HCT116 (cell line): ENCODE data around the gene IL22RA2. TPM values are rescaled to one million over a fixed set of nuclear protein-coding genes. Genes with fewer than 3 reads are reported as not detected.
A peak's percentile ranks its signal among the peaks of the same experiment; 100 is the strongest.

Experiments used
- ATAC-seq: fragments of 200-7000 bp; cut with Tn5 transposase; 2 replicates; pipeline ENCODE4 v1.9.1; 2020; ENCODE audit warnings: mild to moderate bottlenecking, moderate library complexity
- BruUV-seq: library from RNA; stranded (reverse); fragments of 400-500 nt; replicated peaks from 2 replicates; lab custom pipeline; 2021; lab: Mats Ljungman, UMichigan
- CTCF ChIA-PET: fragments of 300-600 bp; sonication (Branson Sonifier 250); formaldehyde crosslinking; loops from one replicate; lab custom pipeline; 2021; ENCODE audit warnings: antibody characterized with exemption; lab: Charles Lee
- POLR2A ChIA-PET: fragments of 300-600, 350-600 bp; sonication (Branson Sonifier 250); formaldehyde crosslinking; loops from one replicate; lab custom pipeline; 2021; ENCODE audit warnings: antibody characterized with exemption; lab: Charles Lee
- RAD21 ChIA-PET, 2 experiments: fragments of 300-600 bp; sonication (Branson Sonifier 250); formaldehyde crosslinking; loops; one replicate each; lab custom pipeline; 2023; ENCODE audit warnings: low total read pairs in 2 of 2; ENCODE audit not compliant: uncharacterized antibody in 2 of 2, unreplicated experiment in 2 of 2, low non-redundant PET in 1 of 2; lab: Charles Lee
- DNase-seq: peaks from one replicate; pipeline ENCODE4 v3.0.0-alpha.2; 2010; ENCODE audit warnings: low read depth, low spot score
- H2AFZ ChIP-seq: fragments of 200-600 bp; shearing (Covaris generic), sonication (generic); 2 replicates; pipeline ENCODE4 v1.6.1; 2017; ENCODE audit warnings: low read depth, mixed run types, mixed read lengths, antibody characterized with exemption, low read length; ENCODE audit not compliant: poor library complexity, severe bottlenecking
- H3K27ac ChIP-seq: 2 replicates; pipeline ENCODE4 v1.5.1; 2012; ENCODE audit warnings: low read depth, low read length
- H3K27me3 ChIP-seq: fragments of 200-600 bp; sonication (generic); 2 replicates; pipeline ENCODE4 v1.6.1; 2016; ENCODE audit warnings: mixed run types, low read length, mixed read lengths; ENCODE audit not compliant: insufficient read depth
- H3K36me3 ChIP-seq, 2 experiments: fragments of 200-500 bp in 1 of 2; fragments of 200-600 bp in 1 of 2; sonication (Bioruptor generic) in 1 of 2; sonication (generic) in 1 of 2; 2 replicates each; pipeline versions ENCODE4 v1.5.1 to v1.6.1; 2014 to 2016; ENCODE audit warnings: low read length in 2 of 2, inconsistent platforms in 1 of 2, mixed read lengths in 1 of 2, mixed run types in 1 of 2; ENCODE audit not compliant: insufficient read depth in 2 of 2, control insufficient read depth in 1 of 2
- H3K4me1 ChIP-seq, 2 experiments: fragments of 200-600 bp in 1 of 2; sonication (generic) in 1 of 2; 2 replicates each; pipeline versions ENCODE4 v1.5.1 to v1.6.1; 2012 to 2017; ENCODE audit warnings: low read length in 2 of 2, inconsistent platforms in 1 of 2, mild to moderate bottlenecking in 1 of 2, mixed read lengths in 1 of 2, mixed run types in 1 of 2, moderate library complexity in 1 of 2; ENCODE audit not compliant: insufficient read depth in 2 of 2, control insufficient read depth in 1 of 2
- H3K4me2 ChIP-seq: fragments of 200-600 bp; sonication (generic); 2 replicates; pipeline ENCODE4 v1.6.1; 2017; ENCODE audit warnings: mixed run types, low read length, mixed read lengths
- H3K4me3 ChIP-seq, 2 experiments: fragments of 200-600 bp in 1 of 2; sonication (generic) in 1 of 2; replicated peaks in 1 of 2; 2 replicates each; pipeline ENCODE4 v1.5.1; 2011 to 2016; ENCODE audit warnings: low read length in 2 of 2, control low read depth in 1 of 2, low read depth in 1 of 2, mild to moderate bottlenecking in 1 of 2, mixed read lengths in 1 of 2, mixed run types in 1 of 2
- H3K79me2 ChIP-seq: fragments of 200-600 bp; sonication (generic); 2 replicates; pipeline ENCODE4 v1.6.1; 2017; ENCODE audit warnings: mild to moderate bottlenecking, mixed run types, low read length, moderate library complexity, mixed read lengths; ENCODE audit not compliant: insufficient read depth
- H3K9ac ChIP-seq: fragments of 200-600 bp; sonication (generic); 2 replicates; pipeline ENCODE4 v1.6.1; 2016; ENCODE audit warnings: low read length, mixed read lengths
- H3K9me2 ChIP-seq: fragments of 200-600 bp; sonication (generic), shearing (Covaris generic); 2 replicates; pipeline ENCODE4 v1.6.1; 2017; ENCODE audit warnings: mixed run types, mild to moderate bottlenecking, moderate library complexity; ENCODE audit not compliant: insufficient read depth
- H3K9me3 ChIP-seq, 2 experiments: fragments of 200-500 bp in 1 of 2; fragments of 200-600 bp in 1 of 2; sonication (Bioruptor generic) in 1 of 2; sonication (generic) in 1 of 2; 2 replicates each; pipeline ENCODE4 v1.6.1; 2014 to 2017; ENCODE audit warnings: low read length in 2 of 2, mixed read lengths in 2 of 2, inconsistent platforms in 1 of 2, low read depth in 1 of 2, mild to moderate bottlenecking in 1 of 2, mixed run types in 1 of 2, moderate library complexity in 1 of 2; ENCODE audit not compliant: control insufficient read depth in 1 of 2, insufficient read depth in 1 of 2
- H4K20me1 ChIP-seq: fragments of 200-600 bp; sonication (generic), shearing (Covaris generic); 2 replicates; pipeline ENCODE4 v1.6.1; 2017; ENCODE audit warnings: mixed run types, mild to moderate bottlenecking, moderate library complexity; ENCODE audit not compliant: insufficient read depth
- CBX3 ChIP-seq: IDR thresholded peaks from 2 replicates; pipeline ENCODE4 v1.6.1; 2012; ENCODE audit warnings: low read depth
- CTCF ChIP-seq, 3 experiments: fragments of 200-600 bp in 1 of 3; sonication (generic) in 1 of 3; IDR thresholded peaks in 2 of 3; conservative IDR thresholded peaks in 1 of 3; 2 replicates each; pipeline ENCODE4 v1.5.1; 2012 to 2017; ENCODE audit warnings: low read depth in 2 of 3, low read length in 2 of 3, antibody characterized with exemption in 1 of 3, borderline replicate concordance in 1 of 3, control low read depth in 1 of 3, mild to moderate bottlenecking in 1 of 3, mixed read lengths in 1 of 3, mixed run types in 1 of 3, moderate library complexity in 1 of 3; ENCODE audit not compliant: insufficient read depth in 1 of 3
- EZH2phosphoT487 ChIP-seq: fragments of 200-600 bp; IDR thresholded peaks from 2 replicates; pipeline ENCODE4 v1.6.1; 2018; ENCODE audit warnings: antibody characterized with exemption, borderline replicate concordance
- FOSL1 ChIP-seq: IDR thresholded peaks from 2 replicates; pipeline ENCODE4 v1.6.1; 2012; ENCODE audit warnings: low read depth
- REST ChIP-seq: IDR thresholded peaks from 2 replicates; pipeline ENCODE4 v1.6.1; 2012; ENCODE audit warnings: low read depth
- SP1 ChIP-seq: IDR thresholded peaks from 2 replicates; pipeline ENCODE4 v1.6.1; 2012; ENCODE audit warnings: low read depth
- TCF7L2 ChIP-seq: IDR thresholded peaks from 2 replicates; pipeline ENCODE4 v1.7.0; 2011; ENCODE audit warnings: borderline replicate concordance, inconsistent platforms; ENCODE audit not compliant: insufficient read depth, insufficient read length; ENCODE audit errors: extremely low read depth
- intact Hi-C: fragments of 100-400 bp; cut with micrococcal nuclease; formaldehyde crosslinking; loops from 2 replicates; pipeline ENCODE4 v1.10.0; 2022
- total RNA-seq: library from RNA; stranded (reverse); gene quantifications from one replicate; pipeline ENCODE4 v1.2.1, GENCODE V29; 2021; ENCODE audit not compliant: unreplicated experiment

Gene IL22RA2
- total RNA-seq, 1 experiment from 2014 or later = not detected

GRCh38 chr6:137188855-137189254, 15.4 kb upstream of the IL22RA2 start:
- Histone ChIP-seq H3K27ac (no peak overlapping the region), H2AFZ (no peak overlapping the region), H3K79me2 (no peaks in the 10 kb centered on the region), H3K9me3 (peaks cover 0 to 4% of the 10 kb centered on the region in 2 experiments; a peak in 2 of 4 replicates), H3K36me3 (no peaks in the 10 kb centered on the region), H3K4me3 (no peak overlapping the region), H3K9ac (no peak overlapping the region), H3K9me2 (no peaks in the 10 kb centered on the region), H3K4me1 (no peaks in the 10 kb centered on the region), H4K20me1 (no peaks in the 10 kb centered on the region), H3K4me2 (no peak overlapping the region), H3K27me3 (no peaks in the 10 kb centered on the region)
- no peak for ATAC-seq
- no TSS peak for BruUV-seq
- peak; percentile 62 for DNase-seq
- RAD21 ChIA-PET = no interaction called here
- CTCF ChIA-PET = no interaction called here
- POLR2A ChIA-PET = no interaction called here
- intact Hi-C loops = no loop called here
- TF ChIP-seq REST = no peak
- no peak for TF ChIP-seq TCF7L2
- TF ChIP-seq FOSL1 = no peak
- TF ChIP-seq SP1 = no peak
- TF ChIP-seq CBX3 = peak; percentile 64; the same call in 1 of the 2 replicates
- TF ChIP-seq CTCF (IDR thresholded peaks at IDR 0.05 in 2 of 3, conservative IDR thresholded peaks at IDR 0.05 in 1 of 3; ENCODE audit: borderline replicate concordance in 1 of 3, insufficient read depth in 1 of 3, low read depth in 2 of 3, low read length in 2 of 3) = no peak
- TF ChIP-seq EZH2phosphoT487 = no peak
